ENCODE measurements around the gene NOS3. TPM values are rescaled to one million over a fixed set of nuclear protein-coding genes. Genes with fewer than 3 reads are reported as not detected.

The NOS3 gene
- total RNA-seq, 4 donors from 2014 or later: 5.2 to 8.1 (median 6.3) TPM

GRCh38 chr7:150973571-150974451, 17.0 kb upstream of the NOS3 start:
- intact Hi-C loops (cut with DNase I): no loop called here
- H3K4me3 ChIP-seq (replicated peaks in 1 of 3): no peak overlapping the region

GRCh38 chr7:150974468-150975391, 16.1 kb upstream of the NOS3 start:
- TF ChIP-seq CTCF (IDR thresholded peaks at IDR 0.05) (peak in 2 of 6 experiments; percentile 5 to 21), POLR2A (IDR thresholded peaks at IDR 0.05) (no peak)
- peak in 1 of 2 donors; percentile 21 for DNase-seq
- no peak overlapping the region for H3K27ac ChIP-seq
- H3K36me3 ChIP-seq: no peaks in the 10 kb centered on the region
- H3K4me1 ChIP-seq: peaks cover 9 to 27% of the 10 kb centered on the region in 2 donors
- no peaks in the 10 kb centered on the region for H3K9me3 ChIP-seq
- H3K27me3 ChIP-seq: peaks cover 18% of the 10 kb centered on the region
- 6 to 11% methylated on average over 12 to 17 of the region's 89 CpGs for WGBS, 2 donors
- peak overlapping the region in 1 of 3 donors; percentile 21 for H3K4me3 ChIP-seq (replicated peaks in 1 of 3)
- intact Hi-C loops (cut with DNase I): no loop called here

More at GRCh38 chr7:150973571-150974451, 17.0 kb upstream of the NOS3 start:
- DNase-seq: no peak
- 58 to 66% methylated on average over 17 to 23 of the region's 27 CpGs for WGBS, 2 donors
- Histone ChIP-seq H3K27me3 (peaks cover 18% of the 10 kb centered on the region), H3K9me3 (no peaks in the 10 kb centered on the region), H3K27ac (no peak overlapping the region), H3K36me3 (no peaks in the 10 kb centered on the region), H3K4me1 (peaks cover 9 to 23% of the 10 kb centered on the region in 2 donors)
- TF ChIP-seq CTCF (IDR thresholded peaks at IDR 0.05) (no peak), POLR2A (IDR thresholded peaks at IDR 0.05) (no peak)

- no peak overlapping the region for H3K4me3 ChIP-seq (replicated peaks in 1 of 3)
- H3K36me3 ChIP-seq: no peaks in the 10 kb centered on the region
- intact Hi-C loops (cut with DNase I): no loop called here
- H3K27me3 ChIP-seq: peaks cover 18% of the 10 kb centered on the region
- no peak for DNase-seq
- H3K27ac ChIP-seq: no peak overlapping the region
- no peaks in the 10 kb centered on the region for H3K9me3 ChIP-seq
- 71 to 87% methylated on average over 8 to 9 of the region's 9 CpGs for WGBS, 2 donors
- TF ChIP-seq CTCF (IDR thresholded peaks at IDR 0.05) (no peak), POLR2A (IDR thresholded peaks at IDR 0.05) (no peak)
- peaks cover 9 to 27% of the 10 kb centered on the region in 2 donors for H3K4me1 ChIP-seq
Measured at GRCh38 chr7:150975536-150976319, 15.1 kb upstream of the NOS3 start.

- H3K4me3 ChIP-seq (replicated peaks in 1 of 3): no peak overlapping the region
- intact Hi-C loops (cut with DNase I): no loop called here
- peaks cover 9 to 27% of the 10 kb centered on the region in 2 donors for H3K4me1 ChIP-seq
- no peak overlapping the region for H3K27ac ChIP-seq
- TF ChIP-seq POLR2A (IDR thresholded peaks at IDR 0.05) (no peak), CTCF (IDR thresholded peaks at IDR 0.05) (no peak)
- no peaks in the 10 kb centered on the region for H3K9me3 ChIP-seq
- no peaks in the 10 kb centered on the region for H3K36me3 ChIP-seq
- DNase-seq: no peak
- H3K27me3 ChIP-seq: peaks cover 18% of the 10 kb centered on the region
- 27 to 48% methylated on average over 13 of the region's 13 CpGs for WGBS, 2 donors
Measured at GRCh38 chr7:150976529-150977381, 14.1 kb upstream of the NOS3 start.

Data from thyroid gland (tissue), 4 donors.